SK-N-SH (cell line): Measurements from ENCODE around the gene C12orf42. TPM values are rescaled to one million over a fixed set of nuclear protein-coding genes. Genes with fewer than 3 reads are reported as not detected.

Source experiments
- CTCF ChIA-PET: fragments of 300-600, 350-600 bp; formaldehyde crosslinking; extraction: SDS; loops from one replicate; lab custom pipeline; 2021; lab: Yijun Ruan, JAX
- POLR2A ChIA-PET: fragments of 350-600 bp; sonication (Branson Sonifier 250); formaldehyde crosslinking; extraction: SDS; loops from one replicate; lab custom pipeline; 2020; ENCODE audit warnings: antibody characterized with exemption, inconsistent platforms; lab: Yijun Ruan, JAX
- DNase-seq: peaks from one replicate; pipeline ENCODE4 v3.0.0; 2012
- H2AFZ ChIP-seq: fragments of 200-600 bp; sonication (generic); 2 replicates; pipeline ENCODE4 v1.8.1; 2016; ENCODE audit warnings: antibody characterized with exemption, mild to moderate bottlenecking, low read depth
- H3F3A ChIP-seq: fragments of 200-600 bp; sonication (generic); replicated peaks from 2 replicates; pipeline ENCODE3; 2016; ENCODE audit warnings: antibody characterized with exemption, mild to moderate bottlenecking; ENCODE audit not compliant: insufficient read depth
- H3K27ac ChIP-seq, 2 experiments: fragments of 200-500 bp in 1 of 2; fragments of 200-600 bp in 1 of 2; sonication (Bioruptor generic) in 1 of 2; sonication (generic), shearing (Covaris generic) in 1 of 2; 2 replicates each; pipeline versions ENCODE4 v1.5.1 to v1.6.1; 2014 to 2016; ENCODE audit warnings: low read depth in 2 of 2, inconsistent platforms in 1 of 2, low read length in 1 of 2, mild to moderate bottlenecking in 1 of 2, mixed read lengths in 1 of 2
- H3K27me3 ChIP-seq: fragments of 200-600 bp; sonication (generic), shearing (Covaris generic); 2 replicates; pipeline ENCODE4 v1.6.1; 2016; ENCODE audit warnings: mixed run types; ENCODE audit not compliant: insufficient read depth
- H3K36me3 ChIP-seq, 2 experiments: fragments of 200-500 bp in 1 of 2; fragments of 200-600 bp in 1 of 2; sonication (Bioruptor generic) in 1 of 2; sonication (generic) in 1 of 2; replicated peaks in 1 of 2; 2 replicates each; pipeline versions ENCODE3 to v1.5.1; 2014 to 2016; ENCODE audit warnings: low read length in 1 of 2, mild to moderate bottlenecking in 1 of 2; ENCODE audit not compliant: insufficient read depth in 2 of 2, control insufficient read depth in 1 of 2
- H3K4me1 ChIP-seq, 2 experiments: fragments of 200-500 bp in 1 of 2; fragments of 200-600 bp in 1 of 2; sonication (Bioruptor generic) in 1 of 2; sonication (generic), shearing (Covaris generic) in 1 of 2; 2 replicates each; pipeline versions ENCODE4 v1.5.1 to v1.6.1; 2014 to 2016; ENCODE audit warnings: low read depth in 1 of 2, low read length in 1 of 2, mixed run types in 1 of 2; ENCODE audit not compliant: insufficient read depth in 2 of 2, control insufficient read depth in 1 of 2
- H3K4me2 ChIP-seq: fragments of 200-600 bp; sonication (generic), shearing (Covaris generic); 2 replicates; pipeline ENCODE4 v1.6.1; 2017; ENCODE audit warnings: mixed run types
- H3K4me3 ChIP-seq, 2 experiments: fragments of 200-500 bp in 1 of 2; fragments of 200-600 bp in 1 of 2; sonication (Bioruptor generic) in 1 of 2; sonication (generic), shearing (Covaris generic) in 1 of 2; 2 replicates each; pipeline versions ENCODE4 v1.5.1 to v1.8.1; 2014 to 2016; ENCODE audit warnings: low read depth in 2 of 2, inconsistent platforms in 1 of 2, low read length in 1 of 2, mild to moderate bottlenecking in 1 of 2, mixed read lengths in 1 of 2, moderate library complexity in 1 of 2
- H3K79me2 ChIP-seq: fragments of 200-600 bp; sonication (generic); 2 replicates; pipeline ENCODE4 v1.8.1; 2017; ENCODE audit warnings: mild to moderate bottlenecking; ENCODE audit not compliant: insufficient read depth
- H3K9ac ChIP-seq: fragments of 200-600 bp; sonication (generic); 2 replicates; pipeline ENCODE4 v1.6.1; 2017; ENCODE audit warnings: mixed run types
- H3K9me2 ChIP-seq: fragments of 200-600 bp; sonication (generic); 2 replicates; pipeline ENCODE4 v1.6.1; 2017; ENCODE audit warnings: mixed run types
- H3K9me3 ChIP-seq: fragments of 200-600 bp; sonication (generic); 2 replicates; pipeline ENCODE4 v1.6.1; 2017; ENCODE audit warnings: mixed run types, mild to moderate bottlenecking, moderate library complexity
- H4K20me1 ChIP-seq: fragments of 200-600 bp; sonication (generic); 2 replicates; pipeline ENCODE4 v1.6.1; 2017; ENCODE audit warnings: mild to moderate bottlenecking, mixed run types; ENCODE audit not compliant: insufficient read depth
- CTCF ChIP-seq: fragments of 200-600 bp; sonication (generic); IDR thresholded peaks from 2 replicates; pipeline ENCODE4 v1.6.1; 2017; ENCODE audit warnings: antibody characterized with exemption, mild to moderate bottlenecking, moderate library complexity
- FOXJ3 ChIP-seq: sonication (generic); formaldehyde crosslinking; IDR thresholded peaks from 2 replicates; pipeline ENCODE4 v1.5.1; 2020; ENCODE audit warnings: mild to moderate bottlenecking, missing genetic modification reagents
- GABPA ChIP-seq: IDR thresholded peaks from 2 replicates; pipeline ENCODE4 v1.4.0; 2012; ENCODE audit warnings: low read depth, mild to moderate bottlenecking
- GATA2 ChIP-seq: sonication (generic); formaldehyde crosslinking; IDR thresholded peaks from 2 replicates; pipeline ENCODE4 v1.5.0; 2020; ENCODE audit warnings: mild to moderate bottlenecking, missing genetic modification reagents
- IRF3 ChIP-seq: fragments of 150-350 bp; IDR thresholded peaks from 2 replicates; pipeline ENCODE4 v1.6.1; 2016; ENCODE audit warnings: mild to moderate bottlenecking, low read depth, low read length
- PBX3 ChIP-seq: IDR thresholded peaks from 2 replicates; pipeline ENCODE4; 2012
- REST ChIP-seq: IDR thresholded peaks from 2 replicates; pipeline ENCODE4 v1.6.1; 2012; ENCODE audit warnings: mild to moderate bottlenecking, low read depth, low read length, moderate library complexity
- RXRA ChIP-seq: IDR thresholded peaks from 2 replicates; pipeline ENCODE4 v1.4.0; 2012; ENCODE audit warnings: low read depth, mild to moderate bottlenecking, borderline replicate concordance
- USF2 ChIP-seq: fragments of 150-350 bp; IDR thresholded peaks from 2 replicates; pipeline ENCODE4 v1.6.1; 2017; ENCODE audit warnings: antibody characterized with exemption, low read length, low read depth, borderline replicate concordance
- WGBS: methylation state at CpG from one replicate; pipeline ENCODE4 v1.1.6; 2017; ENCODE audit warnings: low lambda C conversion rate; 5-methylcytosine and 5-hydroxymethylcytosine counted together
- polyA plus RNA-seq, 3 experiments: library from polyadenylated mRNA; depleted of rRNA; stranded (reverse); fragments of >200 nt; gene quantifications; 2 replicates each; pipeline ENCODE4 v1.2.3, GENCODE V29; 2012

Gene C12orf42
- polyA plus RNA-seq, 1 of the 3 experiments (the other 2 are of a cell fraction): not detected

- WGBS: 15% methylated on average over 3 of the region's 3 CpGs
- Histone ChIP-seq H3K79me2 (no peaks in the 10 kb centered on the region), H3K4me3 (no peak overlapping the region), H3K27ac (no peak overlapping the region), H2AFZ (no peak overlapping the region), H3K27me3 (no peaks in the 10 kb centered on the region), H3K9me3 (no peaks in the 10 kb centered on the region), H3K36me3 (no peaks in the 10 kb centered on the region), H3K9ac (no peak overlapping the region), H3K4me2 (no peak overlapping the region), H3K9me2 (no peaks in the 10 kb centered on the region), H4K20me1 (no peaks in the 10 kb centered on the region), H3F3A (no peaks in the 10 kb centered on the region), H3K4me1 (no peaks in the 10 kb centered on the region; a peak in 1 of 4 replicates)
- 0 out of 2 replicates have a peak, but pooled peaks have one; percentile 8 for TF ChIP-seq GATA2 (CRISPR knock-in tag)
- no peak for TF ChIP-seq USF2
- ChIA-PET POLR2A (no interaction called here), CTCF (no interaction called here)
- no peak for DNase-seq
Measured at GRCh38 chr12:103386451-103386850, 109.3 kb downstream of the C12orf42 start.

GRCh38 chr12:103382736-103383346 is 112.9 kb downstream of the C12orf42 start:
- Histone ChIP-seq H3K36me3 (no peaks in the 10 kb centered on the region), H2AFZ (no peak overlapping the region), H3K9me2 (no peaks in the 10 kb centered on the region), H3K4me1 (no peaks in the 10 kb centered on the region; a peak in 1 of 4 replicates), H3K79me2 (no peaks in the 10 kb centered on the region), H3K4me2 (no peak overlapping the region), H3F3A (no peaks in the 10 kb centered on the region), H4K20me1 (no peaks in the 10 kb centered on the region), H3K27ac (no peak overlapping the region), H3K9me3 (no peaks in the 10 kb centered on the region), H3K4me3 (no peak overlapping the region), H3K9ac (no peak overlapping the region), H3K27me3 (no peaks in the 10 kb centered on the region)
- ChIA-PET POLR2A (no interaction called here), CTCF (no interaction called here)
- TF ChIP-seq GABPA: no peak
- no peak for TF ChIP-seq PBX3
- TF ChIP-seq RXRA: no peak
- TF ChIP-seq REST: no peak
- TF ChIP-seq CTCF: no peak
- no peak for TF ChIP-seq IRF3
- no peak for TF ChIP-seq FOXJ3 (CRISPR knock-in tag)
- no peak for DNase-seq
- WGBS: 4% methylated on average over 1 of the region's 1 CpG
